RCC 7860 (cell line): ENCODE data around the gene HPS4.
"Not testable (repeated sequence)": the region's sequence is repeated elsewhere in the genome, so short reads cannot be mapped to it uniquely, and the experiment has no call there.

Source experiments
- DNase-seq: peaks from one replicate; pipeline ENCODE4 v3.0.0-alpha.2; 2015; ENCODE audit warnings: low spot score
- FAIRE-seq: peaks from 2 replicates; lab custom pipeline; 2012; peaks lifted over from hg19 to GRCh38; lab: Jason Lieb, UNC

Gene HPS4

GRCh38 chr22:26444777-26445176, 38.8 kb downstream of the HPS4 start:
- DNase-seq = no peak

GRCh38 chr22:26443901-26444690, 39.5 kb downstream of the HPS4 start:
- DNase-seq (no peak), FAIRE-seq (no peak)

More at GRCh38 chr22:26444777-26445176, 38.8 kb downstream of the HPS4 start:
- no peak for FAIRE-seq

GRCh38 chr22:26442086-26442756, 41.4 kb downstream of the HPS4 start:
- FAIRE-seq (no peak), DNase-seq (no peak)

- DNase-seq (no peak), FAIRE-seq (no peak)
Observed at GRCh38 chr22:26439559-26439958, 44.0 kb downstream of the HPS4 start.

GRCh38 chr22:26438776-26439175, 44.8 kb downstream of the HPS4 start:
- DNase-seq, FAIRE-seq: not testable (repeated sequence)

- FAIRE-seq = no peak
- DNase-seq = no peak
Observed at GRCh38 chr22:26437694-26438392, 45.7 kb downstream of the HPS4 start.

- DNase-seq (no peak), FAIRE-seq (no peak)
Observed at GRCh38 chr22:26436903-26437515, 46.6 kb downstream of the HPS4 start.

GRCh38 chr22:26435327-26436093, 48.1 kb downstream of the HPS4 start:
- DNase-seq = no peak
- FAIRE-seq = no peak

- DNase-seq (no peak), FAIRE-seq (no peak)
Observed at GRCh38 chr22:26433805-26434204, 49.8 kb downstream of the HPS4 start.

- FAIRE-seq (no peak), DNase-seq (no peak)
Observed at GRCh38 chr22:26432619-26433311, 50.8 kb downstream of the HPS4 start.

GRCh38 chr22:26431261-26431995, 52.2 kb downstream of the HPS4 start:
- FAIRE-seq (peak; percentile 24), DNase-seq (no peak)

GRCh38 chr22:26430600-26430999, 53.0 kb downstream of the HPS4 start:
- FAIRE-seq (no peak), DNase-seq (no peak)

- FAIRE-seq (no peak), DNase-seq (no peak)
Observed at GRCh38 chr22:26429458-26430286, 53.9 kb downstream of the HPS4 start.

- FAIRE-seq (no peak), DNase-seq (peak; percentile 18)
Observed at GRCh38 chr22:26428515-26429457, 54.8 kb downstream of the HPS4 start, which contains the start of gene ASPHD2. Gene ASPHD2 (plus strand): TSS chr22:26429260. CDS start chr22:26433616, 4,356 bp downstream.

- FAIRE-seq (no peak), DNase-seq (no peak)
Observed at GRCh38 chr22:26426924-26427323, 56.7 kb downstream of the HPS4 start.

GRCh38 chr22:26418620-26419019, 65.0 kb downstream of the HPS4 start:
- DNase-seq (no peak), FAIRE-seq (no peak)

- DNase-seq (peak; percentile 25), FAIRE-seq (no peak)
Observed at GRCh38 chr22:26417406-26417805, 66.2 kb downstream of the HPS4 start.
